Activated CD4-positive, alpha-beta T cell treated with anti-CD3 and anti-CD28 coated beads, Interleukin-10, Interleukin-2, amounts not matched to agents 100 ng/mL and 50 ng/mL, durations not matched to agents 16 hours and 8 hours (primary cell): Measurements from ENCODE around the gene HIPK4.
"Not testable (repeated sequence)": the region's sequence is repeated elsewhere in the genome, so short reads cannot be mapped to it uniquely, and the experiment has no call there.

ENCODE experiments used
- DNase-seq: peaks from one replicate; pipeline ENCODE4 v3.0.0-alpha.2; 2020

The HIPK4 gene

DNA sequence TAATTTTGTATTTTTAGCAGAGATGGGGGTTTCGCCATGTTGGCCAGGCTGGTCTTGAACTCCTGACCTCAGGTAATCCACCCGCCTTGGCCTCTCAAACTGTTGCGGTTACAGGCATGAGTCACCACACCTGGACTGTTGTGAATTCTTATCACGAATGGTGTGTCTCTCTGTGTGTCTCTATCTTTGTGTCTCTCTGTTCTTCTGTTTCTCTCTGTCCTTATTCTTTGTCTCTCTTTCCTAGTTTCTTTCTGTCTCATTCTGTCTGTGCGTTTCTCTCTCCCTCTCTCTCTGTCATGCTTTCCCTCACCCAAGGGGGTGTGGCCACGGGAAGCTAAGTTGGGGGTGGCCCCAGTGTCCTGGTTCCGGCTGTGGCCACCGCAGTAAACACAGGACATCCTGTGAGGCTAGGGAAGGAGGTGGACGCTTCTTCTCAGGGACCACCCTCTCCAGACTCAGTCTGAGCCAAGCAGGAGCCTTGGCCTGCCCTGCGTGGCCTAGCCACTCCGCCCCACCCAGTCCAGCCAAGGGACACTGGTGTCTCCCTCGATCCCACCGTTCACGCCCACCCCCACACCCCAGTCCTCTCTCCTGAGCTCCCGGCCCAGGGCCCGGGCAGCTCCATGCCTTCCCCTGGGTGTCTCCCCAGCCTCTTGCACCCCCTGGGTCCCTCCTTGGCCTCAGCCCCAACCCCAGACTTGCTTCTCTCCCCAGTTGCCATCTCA, 27.1 kb upstream of the HIPK4 start:
- peak; percentile 41 for DNase-seq

DNA sequence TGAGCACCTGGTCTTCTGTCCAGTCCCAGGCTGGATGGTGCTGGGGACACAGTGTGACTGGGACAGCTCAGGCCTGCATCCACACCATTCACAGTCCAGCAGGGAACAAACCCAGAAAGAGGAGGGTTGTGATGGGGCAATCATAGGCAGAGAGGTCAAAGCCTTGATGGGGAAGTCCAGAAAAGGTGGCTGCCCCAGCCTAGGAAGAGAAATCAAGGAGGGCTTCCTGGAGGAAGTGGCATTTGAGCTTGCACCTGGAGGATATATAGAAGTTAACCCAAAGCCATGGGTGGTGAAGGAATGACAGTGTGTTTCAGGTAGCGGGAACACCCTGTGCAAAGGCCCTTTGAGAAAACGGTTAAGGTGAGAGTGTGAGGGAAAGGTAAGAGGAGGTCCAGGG, 25.8 kb upstream of the HIPK4 start:
- no peak for DNase-seq

DNA sequence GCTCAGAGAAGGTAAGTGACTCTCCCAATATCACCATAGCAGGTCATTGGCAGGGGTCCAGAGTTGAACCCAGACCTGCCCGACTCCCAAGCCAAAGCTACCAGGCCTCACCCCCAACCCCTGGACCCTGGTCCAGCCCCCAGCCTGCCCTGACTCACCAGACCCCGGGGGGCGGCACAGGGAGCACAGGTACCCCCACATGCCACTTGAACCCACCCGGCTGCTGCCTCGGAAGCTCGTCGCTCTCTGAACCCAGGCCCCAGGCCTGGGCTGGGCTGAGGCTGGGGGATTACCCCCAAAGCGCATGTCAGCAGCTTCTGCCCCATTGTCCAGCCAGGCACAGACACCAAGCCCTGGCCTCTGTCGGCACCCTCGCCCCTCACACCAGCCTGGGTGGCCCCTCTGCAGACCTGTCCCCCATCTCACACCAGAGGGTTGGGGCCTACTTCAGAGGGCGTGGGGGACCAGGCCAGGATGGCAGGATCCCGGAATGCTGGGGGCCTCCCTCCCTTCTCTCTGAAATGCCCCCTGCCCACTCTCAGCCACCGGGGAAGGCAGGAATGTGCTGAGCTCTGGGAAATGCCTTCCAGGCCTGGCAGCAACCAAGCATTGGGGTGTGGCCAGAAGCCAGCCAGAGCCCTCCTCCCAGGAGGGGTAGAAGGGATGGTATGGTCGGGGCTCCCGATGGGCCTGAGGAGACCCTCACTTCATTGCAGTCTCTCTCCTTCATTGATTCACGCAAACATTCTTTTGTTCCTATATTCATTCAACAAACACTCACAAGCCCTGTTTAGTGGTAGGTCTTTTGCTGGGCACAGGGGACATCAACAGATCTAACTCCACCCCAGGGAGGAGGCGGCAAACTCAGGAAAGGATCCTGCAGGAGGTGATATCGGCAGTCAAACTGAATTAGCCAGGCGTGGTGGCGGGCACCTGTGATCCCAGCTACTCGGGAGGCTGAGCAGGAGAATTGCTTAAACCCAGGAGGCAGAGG, 24.9 kb upstream of the HIPK4 start:
- no peak for DNase-seq

DNA sequence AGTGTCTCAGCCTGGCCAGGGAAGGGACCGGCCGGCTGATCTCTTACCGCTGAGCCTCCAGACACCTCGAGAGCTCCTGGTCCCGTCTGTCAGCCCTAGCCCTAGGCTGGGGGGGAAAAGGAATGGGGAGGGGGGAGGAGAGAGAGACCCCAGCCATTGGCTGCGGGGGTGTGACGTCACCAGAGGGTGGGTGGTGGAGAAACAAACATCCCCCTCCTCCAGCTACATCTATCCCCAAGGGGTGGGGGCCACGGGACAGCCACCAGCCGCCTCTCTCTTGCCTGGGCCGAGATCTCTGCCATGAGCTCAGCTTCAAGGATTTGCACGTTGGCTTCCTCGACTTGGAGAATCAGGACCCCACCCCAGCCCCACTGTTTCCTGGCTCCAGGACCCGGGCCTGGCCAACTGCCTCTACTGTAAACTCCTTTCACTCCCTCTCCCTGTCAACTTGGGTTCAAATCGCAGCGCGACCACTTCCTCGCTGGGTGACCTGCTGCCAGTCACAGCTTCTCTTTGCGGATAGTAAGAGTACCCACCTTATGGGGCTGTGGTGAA, 23.4 kb upstream of the HIPK4 start, which contains the start of gene PRX:
Gene PRX, minus strand, starts transcription at position 88 of the 555 bp plus-strand sequence. CDS start 5,446 bp downstream, outside the sequence.
- no peak for DNase-seq

DNA sequence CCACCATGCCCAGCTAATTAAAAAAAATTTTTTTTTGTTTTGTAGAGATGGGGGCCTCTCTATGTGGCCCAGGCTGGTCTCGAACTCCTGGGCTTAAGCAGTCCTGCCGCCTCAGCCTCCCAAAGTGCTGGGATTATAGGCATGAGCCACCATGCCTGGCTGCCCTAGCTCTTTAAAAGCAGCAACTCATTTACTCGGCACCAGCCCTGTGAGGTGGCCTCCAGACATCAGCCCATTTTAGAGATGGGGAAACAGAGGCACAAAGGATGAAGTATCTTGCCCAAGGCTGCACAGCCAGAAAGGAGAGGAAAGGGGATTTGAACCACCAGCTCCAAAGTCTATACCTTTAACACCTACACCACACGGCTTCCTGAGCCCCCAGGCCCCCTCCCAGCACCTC, 22.9 kb upstream of the HIPK4 start:
- DNase-seq: no peak

DNA sequence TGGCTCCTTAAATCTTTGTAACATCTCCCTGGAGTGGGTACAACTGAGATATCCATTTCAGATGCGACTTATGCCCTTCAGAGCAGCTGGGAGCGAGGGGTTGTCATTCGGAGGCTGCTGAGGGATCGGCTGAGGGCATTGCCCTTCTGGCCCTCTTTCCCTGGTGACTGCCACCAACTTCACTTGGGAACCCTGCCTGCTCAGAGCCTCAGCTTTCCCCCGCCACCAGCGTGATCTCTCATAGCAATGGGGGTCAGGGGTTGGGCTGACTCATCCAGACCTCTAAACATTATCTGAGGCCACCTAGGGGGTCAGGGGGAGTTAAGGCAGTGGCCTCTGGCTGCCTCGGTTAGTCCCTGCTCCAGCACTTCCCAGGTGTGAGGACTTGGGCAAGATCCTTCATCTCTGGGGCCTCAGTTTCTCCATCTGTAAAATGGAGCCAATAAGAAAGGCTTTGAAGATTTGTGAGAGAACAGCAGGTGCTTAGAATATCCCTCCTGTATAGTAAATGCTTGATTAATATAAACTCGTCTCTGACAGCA, 22.0 kb upstream of the HIPK4 start:
- no peak for DNase-seq

DNA sequence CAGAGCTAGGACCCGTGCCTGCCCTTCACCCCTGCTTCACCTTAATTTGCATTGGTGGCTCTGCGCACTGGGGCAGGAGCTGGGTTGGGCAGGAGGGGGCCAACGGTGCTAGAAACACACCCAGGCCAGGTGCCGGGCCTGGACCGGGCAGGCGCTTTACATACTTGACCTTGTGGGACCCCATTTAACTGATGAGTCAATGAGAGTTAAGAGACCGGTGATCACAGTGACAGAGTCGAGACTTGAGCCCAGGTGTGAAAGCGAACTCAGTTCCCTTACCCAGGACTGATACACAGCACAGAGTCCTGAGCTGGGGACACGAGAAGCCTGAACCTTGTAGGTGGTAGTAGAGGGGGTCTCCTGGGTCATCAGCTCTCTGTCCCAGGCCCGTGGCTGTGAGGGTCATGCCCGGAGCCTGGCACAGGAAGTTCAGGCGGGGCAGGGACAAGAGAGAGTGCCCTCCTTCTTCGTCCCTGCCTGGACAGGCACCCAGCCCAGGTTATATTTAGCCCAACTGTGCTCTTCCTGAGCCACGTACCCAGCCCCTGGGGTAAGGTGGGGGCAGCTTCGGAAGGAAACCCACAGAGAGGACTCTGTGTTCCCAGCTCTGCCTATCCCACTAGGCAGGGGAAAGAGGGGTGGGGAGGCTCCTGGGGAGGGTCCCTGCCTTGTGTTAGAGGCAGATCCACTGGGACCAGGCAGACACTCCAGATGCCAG, 21.3 kb upstream of the HIPK4 start:
- DNase-seq: no peak

DNA sequence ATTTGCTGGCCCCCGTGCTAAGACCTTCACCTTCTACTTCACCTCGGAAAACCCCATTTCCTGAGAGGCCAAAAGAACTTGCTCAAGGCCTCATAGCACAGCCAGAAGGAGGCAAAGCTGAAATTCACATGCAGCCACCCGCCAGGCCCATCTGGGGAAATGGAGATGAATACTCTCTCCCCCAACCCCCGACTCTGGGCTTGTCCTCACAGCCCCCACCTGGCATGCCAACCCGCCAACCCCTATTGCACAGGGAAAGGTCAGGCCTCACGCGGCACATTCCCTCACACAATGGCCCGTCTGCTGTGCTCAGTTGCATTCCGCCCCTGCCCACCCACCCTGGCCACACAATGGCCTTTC, 20.0 kb upstream of the HIPK4 start:
- DNase-seq: no peak

DNA sequence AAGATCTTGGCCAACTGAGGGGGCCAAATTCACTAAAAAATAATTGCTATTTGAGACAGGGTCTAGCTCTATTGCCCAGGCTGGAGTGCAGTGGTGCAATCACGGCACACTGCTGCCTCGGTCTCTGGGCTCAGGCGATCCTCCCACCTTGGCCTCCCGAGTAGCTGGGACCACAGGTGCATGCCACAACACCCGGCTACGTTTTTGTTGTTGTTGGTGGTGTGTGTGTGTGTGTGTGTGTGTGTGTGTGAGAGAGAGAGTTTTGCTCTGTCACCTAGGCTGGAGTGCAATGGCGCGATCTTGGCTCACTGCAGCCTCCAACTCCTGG, 18.6 kb upstream of the HIPK4 start:
- not testable (repeated sequence) for DNase-seq

DNA sequence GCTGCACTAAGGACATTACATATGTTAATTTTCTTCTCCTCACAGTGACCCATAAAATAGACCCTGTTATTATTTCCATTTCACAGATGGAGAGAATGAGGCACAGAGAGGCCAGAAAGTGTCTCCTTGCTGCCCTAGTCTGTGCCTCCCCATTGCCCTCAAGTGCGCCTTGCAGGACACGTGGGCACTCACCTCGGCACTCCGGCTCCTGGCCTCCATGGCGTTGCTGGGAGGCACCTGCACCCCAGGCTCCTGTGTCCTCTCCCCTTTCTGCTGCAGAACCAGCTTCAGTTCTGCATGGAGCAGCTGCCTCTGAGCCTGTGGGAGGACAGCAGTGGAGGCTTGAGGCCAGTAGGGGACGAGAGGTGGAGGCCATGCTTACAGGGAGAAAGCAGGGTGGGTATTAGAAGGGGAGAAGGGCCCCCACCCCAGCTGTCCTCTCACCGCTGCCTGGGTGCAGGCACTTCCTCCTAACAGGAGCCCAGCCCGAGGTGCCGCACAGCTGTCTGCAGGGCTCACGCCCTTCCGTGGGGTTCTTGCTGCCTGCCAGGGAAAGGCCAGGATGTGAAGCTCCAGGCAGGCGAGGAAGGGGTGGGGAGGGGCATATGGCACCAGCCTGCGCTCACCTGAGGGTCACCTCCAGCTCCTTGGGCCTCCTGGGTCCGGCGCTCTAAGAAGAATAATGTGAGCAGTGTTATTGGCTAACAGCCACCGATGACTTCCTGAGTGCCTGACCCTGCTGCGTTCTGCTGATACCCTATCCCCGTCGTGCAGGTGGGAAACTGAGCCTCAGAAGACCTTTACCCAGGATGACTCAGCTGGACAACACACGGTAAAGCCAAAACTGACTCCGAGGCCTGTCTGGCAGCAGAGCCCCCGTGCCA, 18.0 kb upstream of the HIPK4 start:
- DNase-seq: no peak

DNA sequence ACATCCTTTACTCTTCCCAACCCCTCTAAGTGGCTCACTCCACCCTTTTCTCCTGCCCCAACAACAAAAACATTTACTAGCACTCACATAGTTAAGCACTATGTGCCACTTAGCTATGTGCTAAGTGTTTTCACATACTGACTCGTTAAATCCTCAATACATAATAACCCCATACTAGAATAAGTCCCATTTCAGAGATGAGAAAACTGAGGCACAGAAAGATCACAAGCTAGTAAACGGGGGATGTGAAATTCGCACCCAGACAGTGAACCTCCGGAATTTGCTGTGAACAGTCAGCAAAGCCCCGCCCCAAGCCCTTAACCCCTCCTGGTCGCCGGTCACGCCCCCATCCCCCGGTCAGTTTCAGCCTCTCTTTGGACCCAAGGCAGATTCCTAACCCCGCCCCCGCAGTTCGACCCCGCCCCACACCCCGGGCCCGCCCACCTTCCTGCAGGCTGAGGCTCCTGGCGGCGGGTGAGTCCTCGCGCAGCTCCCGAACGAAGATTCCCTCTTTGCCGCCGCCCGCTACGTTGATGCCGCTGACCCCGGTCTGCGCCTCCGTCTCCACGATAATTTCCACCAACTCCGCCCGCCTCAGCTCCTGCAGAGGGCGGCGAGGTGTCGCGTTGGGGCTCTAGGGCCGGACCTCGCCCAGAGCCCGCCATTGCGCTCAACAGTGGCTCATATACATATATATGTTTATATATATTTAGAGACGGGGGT, 13.4 kb upstream of the HIPK4 start:
- DNase-seq: peak; percentile 94

DNA sequence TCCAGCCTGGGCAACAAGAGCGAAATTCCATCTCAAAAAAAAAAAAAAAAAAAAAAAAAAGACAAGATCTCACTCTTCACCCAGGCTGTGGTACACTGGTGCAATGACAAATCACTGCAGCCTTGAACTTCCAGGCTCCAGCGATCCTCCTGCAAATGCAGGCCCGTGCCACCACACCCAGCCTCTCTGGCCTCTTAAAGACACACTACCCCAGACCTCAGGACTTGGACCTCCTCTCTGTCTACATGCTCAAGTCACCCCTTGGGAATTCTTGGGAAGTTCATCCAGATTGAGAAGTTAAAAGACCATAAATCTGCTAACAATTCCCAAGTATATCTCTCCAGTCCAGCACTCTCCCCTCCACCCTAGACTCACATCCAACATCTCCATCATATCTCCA, 10.6 kb upstream of the HIPK4 start:
- no peak for DNase-seq

DNA sequence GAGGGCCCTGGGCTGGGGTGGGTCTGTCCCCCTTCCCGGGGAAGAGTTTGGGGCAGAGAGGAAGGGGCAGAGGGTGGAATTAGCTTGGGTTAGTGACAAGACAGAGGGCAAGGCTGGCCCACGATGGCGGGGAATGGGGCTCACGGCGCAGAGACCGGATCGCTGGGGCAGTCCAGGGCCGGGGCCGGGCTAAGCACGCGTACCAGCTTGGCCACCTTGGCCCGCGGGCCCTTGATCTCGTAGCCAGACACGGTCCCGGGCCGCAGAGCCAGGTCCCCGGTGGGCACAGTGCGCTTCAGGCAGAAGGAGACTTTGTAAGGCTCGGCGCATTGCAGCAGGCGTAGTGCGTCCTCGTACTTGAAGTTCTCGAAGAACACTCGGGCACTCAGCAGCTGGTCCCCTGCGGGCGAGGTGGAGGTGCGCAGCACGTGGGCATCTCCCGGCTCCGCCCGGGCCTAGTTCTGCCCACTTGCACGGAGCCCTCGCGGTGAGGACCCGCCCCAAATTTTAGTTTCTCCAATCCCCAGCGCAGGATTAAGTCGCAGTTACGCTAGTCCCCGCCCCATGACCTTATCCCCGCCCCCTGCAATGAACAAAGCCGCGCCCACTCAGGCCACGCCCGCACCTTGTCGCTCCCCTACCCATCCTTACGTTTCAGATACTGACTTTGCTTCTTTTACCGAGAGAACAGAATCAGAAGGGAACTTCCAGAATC, 8.6 kb upstream of the HIPK4 start:
- DNase-seq: peak; percentile 70

DNA sequence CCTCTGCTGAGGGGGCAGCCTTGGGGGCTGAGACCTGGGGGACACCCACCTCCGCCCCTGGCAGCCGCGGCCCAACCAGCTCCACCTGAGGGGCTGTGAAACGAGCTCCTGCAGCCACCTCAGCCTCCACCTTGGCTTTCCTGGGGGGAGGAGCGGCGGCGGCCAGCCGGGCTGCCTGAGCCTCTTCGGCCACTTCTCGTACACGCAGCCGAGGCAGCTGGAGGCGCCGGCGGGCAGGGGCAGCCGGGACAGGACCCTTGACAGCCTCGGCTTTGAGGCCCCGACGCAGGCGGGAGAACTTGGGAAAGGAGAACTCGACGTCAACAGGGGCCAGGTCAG, 7.6 kb upstream of the HIPK4 start:
- no peak for DNase-seq

DNA sequence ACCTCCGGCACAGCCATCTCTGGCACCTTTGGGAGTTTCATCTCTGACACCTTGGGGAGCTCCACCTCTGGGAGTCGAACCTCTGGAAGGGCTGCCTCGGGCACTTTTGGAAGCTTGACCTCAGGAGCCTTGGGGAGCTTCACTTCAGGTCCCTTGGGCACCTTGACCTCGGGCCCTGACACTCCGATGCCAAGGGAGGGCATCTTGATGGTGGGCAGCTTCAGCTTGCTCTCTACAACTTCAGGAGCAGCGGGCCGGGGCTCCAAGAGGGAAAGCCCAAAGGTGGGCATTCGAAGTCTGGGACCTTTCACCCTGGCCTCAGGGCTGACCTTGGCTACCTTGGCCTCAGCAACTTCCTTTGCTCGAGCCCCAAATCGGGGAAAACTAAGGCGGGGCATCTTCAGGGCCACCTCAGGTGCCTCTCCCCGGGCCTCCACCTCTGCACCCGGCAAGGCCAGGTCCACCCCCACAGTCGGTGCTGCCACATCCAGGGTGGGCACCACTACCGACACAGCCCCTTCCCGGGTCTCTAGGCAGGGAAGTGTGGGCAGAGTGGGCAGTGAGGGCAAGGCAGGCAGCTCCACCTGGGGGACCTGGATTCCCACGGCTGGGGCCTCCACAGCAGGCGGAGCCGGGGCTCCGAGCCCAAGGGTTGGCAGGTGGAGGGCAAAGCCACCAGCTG, 7.0 kb upstream of the HIPK4 start:
- no peak for DNase-seq

DNA sequence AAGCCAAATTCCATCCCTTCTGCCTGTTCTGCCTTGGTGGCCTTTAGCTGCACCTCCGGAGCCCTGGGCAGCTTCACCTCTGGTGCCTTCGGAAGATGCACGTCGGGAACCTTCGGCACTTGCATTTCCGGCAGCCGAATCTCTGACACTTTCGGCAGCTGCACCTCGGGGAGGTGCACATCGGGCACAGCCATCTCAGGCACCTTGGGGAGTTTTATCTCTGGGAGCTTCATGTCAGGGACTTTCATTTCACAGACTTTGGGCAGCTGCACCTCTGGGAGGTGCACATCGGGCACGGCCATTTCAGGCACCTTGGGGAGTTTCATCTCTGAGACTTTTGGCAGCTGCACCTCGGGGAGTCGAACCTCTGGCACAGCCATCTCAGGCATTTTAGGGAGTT, 6.0 kb upstream of the HIPK4 start:
- DNase-seq: no peak

DNA sequence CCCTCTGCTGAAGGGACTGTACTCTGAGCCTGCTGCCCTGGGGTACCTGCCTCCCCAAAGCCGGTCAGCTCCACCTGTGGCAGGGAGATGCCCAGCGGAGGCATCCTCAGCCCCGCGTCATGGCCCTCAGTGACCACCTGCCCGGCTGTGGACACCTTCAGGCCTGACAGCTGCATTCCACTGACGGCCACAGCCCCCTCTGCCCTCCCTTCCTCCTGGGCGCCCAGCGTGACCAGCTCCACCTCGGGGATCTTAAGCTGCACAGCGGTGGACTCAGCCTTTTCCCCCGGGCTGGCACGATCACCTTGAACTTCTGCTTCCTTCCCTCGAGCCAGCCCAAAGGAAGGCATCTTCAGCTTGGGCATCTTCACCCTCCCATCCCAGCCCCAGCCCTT, 4.8 kb upstream of the HIPK4 start:
- no peak for DNase-seq

DNA sequence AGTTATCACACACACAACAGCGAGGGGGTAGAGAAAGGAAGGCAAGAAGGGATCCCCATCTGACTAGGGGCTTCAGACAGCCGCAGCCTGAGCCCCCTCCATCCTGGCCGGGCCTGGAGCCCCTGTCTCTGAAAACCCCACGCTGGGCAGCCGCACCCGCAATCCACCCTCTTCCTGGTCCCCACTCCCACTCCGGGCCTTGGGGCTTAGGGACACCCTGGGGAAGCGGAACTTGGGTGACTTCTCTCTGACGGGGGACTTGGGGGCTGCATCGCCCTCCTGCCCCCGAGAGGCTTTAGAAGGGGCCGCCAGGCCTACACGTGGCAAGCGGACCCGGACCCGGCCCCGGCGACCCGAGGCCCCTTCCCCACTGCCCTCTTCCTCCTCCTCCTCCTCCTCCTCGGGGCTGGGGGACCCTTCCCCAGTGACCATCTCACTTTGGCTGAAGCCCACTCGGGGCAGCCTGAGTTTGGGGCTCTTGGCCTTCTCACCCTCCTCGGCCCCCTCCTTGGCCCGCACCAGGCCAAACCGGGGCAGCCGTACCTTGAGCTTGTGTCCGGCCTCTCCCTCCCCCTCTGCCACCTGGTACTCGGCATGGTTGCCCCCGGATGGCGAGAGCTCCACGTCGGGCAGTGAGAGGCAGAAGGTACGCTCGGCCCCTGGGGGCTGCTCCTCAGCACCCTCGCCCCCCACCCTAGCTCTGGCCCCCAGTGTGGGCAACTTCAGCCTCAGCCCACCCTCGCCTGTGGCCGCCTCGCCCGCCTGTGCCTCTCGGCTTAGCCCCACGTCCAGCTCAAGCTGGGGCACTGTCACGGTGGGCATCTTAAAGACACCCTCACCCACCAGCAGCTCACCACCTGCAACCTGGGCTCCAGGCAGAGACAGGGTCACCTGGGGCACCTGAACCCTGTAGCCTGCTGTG, 4.2 kb upstream of the HIPK4 start:
- no peak for DNase-seq
